ENCODE data around the gene NEO1. TPM values are rescaled to one million over a fixed set of nuclear protein-coding genes. Genes with fewer than 3 reads are reported as not detected.
A peak's percentile ranks its signal among the peaks of the same experiment; 100 is the strongest.

Gene NEO1
- total RNA-seq, 1 donor from 2014 or later, result 2.3 TPM

DNA sequence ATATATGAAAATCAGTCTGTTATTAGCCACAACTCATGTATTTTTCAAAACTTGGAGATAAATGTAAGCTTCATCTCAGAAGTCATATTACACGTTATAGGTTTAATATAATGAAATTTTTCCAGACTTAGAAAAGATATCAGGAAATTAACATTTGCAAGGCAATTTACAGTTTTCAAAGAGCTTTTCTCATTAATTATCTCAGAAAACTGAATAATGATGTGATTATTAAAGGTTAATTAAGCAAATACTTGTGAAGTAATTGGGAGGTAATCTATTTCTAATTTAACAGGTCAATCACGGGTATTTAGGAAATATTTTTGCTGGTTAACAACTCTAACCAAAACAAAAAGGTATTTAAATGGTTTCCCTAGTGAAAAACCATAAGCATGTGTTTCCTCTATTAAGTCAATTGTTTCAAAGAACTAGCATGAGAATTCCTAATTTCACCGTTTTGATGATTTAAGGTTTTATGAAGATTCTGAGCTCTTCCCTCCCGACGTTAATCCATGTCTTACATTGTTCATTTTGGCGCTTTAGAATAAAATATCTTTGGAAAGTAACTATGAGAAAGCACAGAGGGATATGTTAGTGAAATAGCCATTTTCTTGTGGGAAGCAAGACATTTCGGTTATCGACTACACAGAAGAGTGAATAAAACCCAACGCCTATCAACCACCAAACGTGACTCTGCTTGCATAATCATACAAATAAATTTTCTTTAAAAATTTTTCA, 1.5 kb upstream of the NEO1 start:
- no peak overlapping the region for H3K27ac Mint-ChIP-seq
- CTCF ChIA-PET, result no interaction called here
- no peak for ATAC-seq (ENCODE audit: low read depth)

GRCh38 chr15:73051391-73051806, 864 bp upstream of the NEO1 start:
- intact Hi-C loops (cut with micrococcal nuclease), result loop anchor here (5.0 kb wide), 2 partner anchors 364 to 581 kb away; partner anchors contain the start of genes BBS4, HIGD2B and NPTN
- H3K4me3 Mint-ChIP-seq, result peak overlapping the region; percentile 71
- POLR2A ChIA-PET, result no interaction called here
- H3K27me3 Mint-ChIP-seq, result peaks cover 28% of the 10 kb centered on the region
- TF ChIP-seq, protein P1, sequence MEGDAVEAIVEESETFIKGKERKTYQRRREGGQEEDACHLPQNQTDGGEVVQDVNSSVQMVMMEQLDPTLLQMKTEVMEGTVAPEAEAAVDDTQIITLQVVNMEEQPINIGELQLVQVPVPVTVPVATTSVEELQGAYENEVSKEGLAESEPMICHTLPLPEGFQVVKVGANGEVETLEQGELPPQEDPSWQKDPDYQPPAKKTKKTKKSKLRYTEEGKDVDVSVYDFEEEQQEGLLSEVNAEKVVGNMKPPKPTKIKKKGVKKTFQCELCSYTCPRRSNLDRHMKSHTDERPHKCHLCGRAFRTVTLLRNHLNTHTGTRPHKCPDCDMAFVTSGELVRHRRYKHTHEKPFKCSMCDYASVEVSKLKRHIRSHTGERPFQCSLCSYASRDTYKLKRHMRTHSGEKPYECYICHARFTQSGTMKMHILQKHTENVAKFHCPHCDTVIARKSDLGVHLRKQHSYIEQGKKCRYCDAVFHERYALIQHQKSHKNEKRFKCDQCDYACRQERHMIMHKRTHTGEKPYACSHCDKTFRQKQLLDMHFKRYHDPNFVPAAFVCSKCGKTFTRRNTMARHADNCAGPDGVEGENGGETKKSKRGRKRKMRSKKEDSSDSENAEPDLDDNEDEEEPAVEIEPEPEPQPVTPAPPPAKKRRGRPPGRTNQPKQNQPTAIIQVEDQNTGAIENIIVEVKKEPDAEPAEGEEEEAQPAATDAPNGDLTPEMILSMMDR (IDR thresholded peaks at IDR 0.05), result no peak
- ATAC-seq (ENCODE audit: low read depth) (peak; percentile 8), DNase-seq (no peak)
- no peaks in the 10 kb centered on the region for H3K9me3 Mint-ChIP-seq
- H3K27ac Mint-ChIP-seq, result no peak overlapping the region
- H3K36me3 Mint-ChIP-seq (ENCODE audit: low read depth), result no peaks in the 10 kb centered on the region
- CTCF ChIA-PET, result interaction anchor here (1.2 kb wide), 1 partner anchor 329 kb away, joined by 3 read pairs; no protein-coding TSS in a partner anchor
- H3K4me1 Mint-ChIP-seq, result peaks cover 9% of the 10 kb centered on the region

More for the DNA sequence above, 1.5 kb upstream of the NEO1 start:
- Mint-ChIP-seq H3K4me3 (peak overlapping the region; percentile 71), H3K9me3 (no peaks in the 10 kb centered on the region), H3K36me3 (ENCODE audit: low read depth) (no peaks in the 10 kb centered on the region), H3K4me1 (peaks cover 9% of the 10 kb centered on the region), H3K27me3 (peaks cover 33% of the 10 kb centered on the region)
- POLR2A ChIA-PET, result no interaction called here
- DNase-seq, result no peak
- TF ChIP-seq, protein P1 (IDR thresholded peaks at IDR 0.05), result no peak
- intact Hi-C loops (cut with micrococcal nuclease), result loop anchor here (5.0 kb wide), 2 partner anchors 363 to 582 kb away; partner anchors contain the start of genes BBS4, HIGD2B and NPTN

- ChIA-PET CTCF (no interaction called here), POLR2A (interaction anchor here (0.6 kb wide), 1 partner anchor 974 kb away, joined by 4 read pairs; no protein-coding TSS in a partner anchor)
- Mint-ChIP-seq H3K27me3 (peaks cover 25% of the 10 kb centered on the region), H3K36me3 (ENCODE audit: low read depth) (no peaks in the 10 kb centered on the region), H3K4me1 (peaks cover 9% of the 10 kb centered on the region), H3K27ac (peak overlapping the region; percentile 15), H3K4me3 (peak overlapping the region; percentile 81), H3K9me3 (no peaks in the 10 kb centered on the region)
- TF ChIP-seq, protein P1 (IDR thresholded peaks at IDR 0.05), result no peak
- no peak for ATAC-seq (ENCODE audit: low read depth)
- DNase-seq, result peak; percentile 19
- intact Hi-C loops (cut with micrococcal nuclease), result loop anchor here (1.0 to 5.0 kb wide), 3 partner anchors 270 to 579 kb away; partner anchors contain the start of genes ADPGK, BBS4, HIGD2B and NPTN
Observed at GRCh38 chr15:73052653-73053397, 562 bp downstream of the NEO1 start.

GRCh38 chr15:73053398-73053723, 1.1 kb downstream of the NEO1 start:
- TF ChIP-seq, protein P1 (IDR thresholded peaks at IDR 0.05), result no peak
- CTCF ChIA-PET, result no interaction called here

More at GRCh38 chr15:73053398-73053723, 1.1 kb downstream of the NEO1 start:
- H3K4me1 Mint-ChIP-seq, result peaks cover 9% of the 10 kb centered on the region
- no peaks in the 10 kb centered on the region for H3K9me3 Mint-ChIP-seq
- H3K27ac Mint-ChIP-seq, result peak overlapping the region; percentile 15
- POLR2A ChIA-PET, result no interaction called here
- H3K4me3 Mint-ChIP-seq, result peak overlapping the region; percentile 81
- ATAC-seq (ENCODE audit: low read depth) (no peak), DNase-seq (no peak)
- no peaks in the 10 kb centered on the region for H3K36me3 Mint-ChIP-seq (ENCODE audit: low read depth)
- peaks cover 25% of the 10 kb centered on the region for H3K27me3 Mint-ChIP-seq
- intact Hi-C loops (cut with micrococcal nuclease), result loop anchor here (5.0 kb wide), 2 partner anchors 366 to 579 kb away; partner anchors contain the start of genes BBS4, HIGD2B and NPTN

Measured in activated B cell treated with CpG ODN at 0.5 μM for 24 hours (primary cell).